ENCODE results near the gene CREB3L1. TPM values are rescaled to one million over a fixed set of nuclear protein-coding genes. Genes with fewer than 3 reads are reported as not detected.

Gene CREB3L1
- total RNA-seq, 1 donor from 2014 or later, result 40.9 TPM

- intact Hi-C loops (cut with micrococcal nuclease), result no loop called here
- Histone ChIP-seq H3K4me1 (peaks cover 71% of the 10 kb centered on the region), H3K27ac (replicated peaks) (peak overlapping the region; percentile 94), H3K4me3 (no peak overlapping the region), H3K36me3 (peaks cover 6% of the 10 kb centered on the region), H3K27me3 (ENCODE audit: low read depth) (no peaks in the 10 kb centered on the region), H3K9me3 (replicated peaks) (no peaks in the 10 kb centered on the region)
- DNase-seq, result no peak
- TF ChIP-seq CTCF (IDR thresholded peaks at IDR 0.05; ENCODE audit: borderline replicate concordance), result no peak
These were observed 82.5 kb downstream of the CREB3L1 start for GRCh38 chr11:46359953-46360352.

GRCh38 chr11:46360878-46361277 lies 83.4 kb downstream of the CREB3L1 start:
- H3K4me1 ChIP-seq, result peaks cover 80% of the 10 kb centered on the region
- intact Hi-C loops (cut with micrococcal nuclease), result no loop called here

GRCh38 chr11:46361283-46362155 lies 84.1 kb downstream of the CREB3L1 start:
- DNase-seq, result peak; percentile 75
- H3K27me3 ChIP-seq (ENCODE audit: low read depth), result no peaks in the 10 kb centered on the region
- peaks cover 85% of the 10 kb centered on the region for H3K4me1 ChIP-seq
- peaks cover under 1% of the 10 kb centered on the region for H3K36me3 ChIP-seq
- no peaks in the 10 kb centered on the region for H3K9me3 ChIP-seq (replicated peaks)
- peak overlapping the region; percentile 94 for H3K27ac ChIP-seq (replicated peaks)
- intact Hi-C loops (cut with micrococcal nuclease), result no loop called here
- peak overlapping the region; percentile 67 for H3K4me3 ChIP-seq
- TF ChIP-seq CTCF (IDR thresholded peaks at IDR 0.05; ENCODE audit: borderline replicate concordance), result no peak

More at GRCh38 chr11:46360878-46361277, 83.4 kb downstream of the CREB3L1 start:
- Histone ChIP-seq H3K36me3 (peaks cover 6% of the 10 kb centered on the region), H3K9me3 (replicated peaks) (no peaks in the 10 kb centered on the region), H3K4me3 (peak overlapping the region; percentile 67), H3K27ac (replicated peaks) (peak overlapping the region; percentile 94), H3K27me3 (ENCODE audit: low read depth) (no peaks in the 10 kb centered on the region)
- DNase-seq, result no peak
- TF ChIP-seq CTCF (IDR thresholded peaks at IDR 0.05; ENCODE audit: borderline replicate concordance), result no peak

GRCh38 chr11:46362156-46363030 lies 84.9 kb downstream of the CREB3L1 start:
- peak overlapping the region; percentile 94 for H3K27ac ChIP-seq (replicated peaks)
- peaks cover 85% of the 10 kb centered on the region for H3K4me1 ChIP-seq
- peak; percentile 19 for DNase-seq
- peaks cover 5% of the 10 kb centered on the region for H3K36me3 ChIP-seq
- peak overlapping the region; percentile 67 for H3K4me3 ChIP-seq
- TF ChIP-seq CTCF (IDR thresholded peaks at IDR 0.05; ENCODE audit: borderline replicate concordance), result no peak
- H3K9me3 ChIP-seq (replicated peaks), result no peaks in the 10 kb centered on the region
- intact Hi-C loops (cut with micrococcal nuclease), result no loop called here
- H3K27me3 ChIP-seq (ENCODE audit: low read depth), result no peaks in the 10 kb centered on the region

- peak; percentile 70 for DNase-seq
- peak overlapping the region; percentile 67 for H3K4me3 ChIP-seq
- intact Hi-C loops (cut with micrococcal nuclease), result no loop called here
- H3K9me3 ChIP-seq (replicated peaks), result no peaks in the 10 kb centered on the region
- peaks cover 85% of the 10 kb centered on the region for H3K4me1 ChIP-seq
- H3K36me3 ChIP-seq, result peaks cover 9% of the 10 kb centered on the region
- TF ChIP-seq CTCF (IDR thresholded peaks at IDR 0.05; ENCODE audit: borderline replicate concordance), result no peak
- H3K27me3 ChIP-seq (ENCODE audit: low read depth), result no peaks in the 10 kb centered on the region
- peak overlapping the region; percentile 94 for H3K27ac ChIP-seq (replicated peaks)
These were observed 85.6 kb downstream of the CREB3L1 start for GRCh38 chr11:46363031-46363407.

Data from left ventricle myocardium inferior (tissue), 1 donor.